ENCODE results near the gene TAMALIN.

TAMALIN gene

GRCh38 chr12:52014567-52015530 is 8.1 kb downstream of the TAMALIN start:
- DNase-seq, result no peak

- no peak for DNase-seq
These were observed 8.8 kb downstream of the TAMALIN start for GRCh38 chr12:52015532-52016041.

- DNase-seq, result no peak
These were observed 11.8 kb downstream of the TAMALIN start for GRCh38 chr12:52018433-52019112.

- no peak for DNase-seq
These were observed 12.5 kb downstream of the TAMALIN start for GRCh38 chr12:52019113-52019770.

GRCh38 chr12:52020539-52021336 is 14.0 kb downstream of the TAMALIN start:
- DNase-seq, result peak; percentile 58

GRCh38 chr12:52022841-52023181 is 16.1 kb downstream of the TAMALIN start:
- DNase-seq, result no peak

GRCh38 chr12:52023182-52023975 is 16.6 kb downstream of the TAMALIN start:
- peak; percentile 32 for DNase-seq

- DNase-seq, result no peak
These were observed 17.4 kb downstream of the TAMALIN start for GRCh38 chr12:52023976-52024688.

GRCh38 chr12:52024845-52025230 is 18.1 kb downstream of the TAMALIN start:
- DNase-seq, result no peak

- no peak for DNase-seq
These were observed 19.5 kb downstream of the TAMALIN start for GRCh38 chr12:52026263-52026662.

GRCh38 chr12:52027085-52027843 is 20.5 kb downstream of the TAMALIN start:
- no peak for DNase-seq

GRCh38 chr12:52029685-52030084 is 22.9 kb downstream of the TAMALIN start:
- no peak for DNase-seq

GRCh38 chr12:52032446-52032803 is 25.7 kb downstream of the TAMALIN start:
- DNase-seq, result no peak

GRCh38 chr12:52032804-52033445 is 26.2 kb downstream of the TAMALIN start:
- DNase-seq, result peak; percentile 84

GRCh38 chr12:52033446-52034140 is 26.8 kb downstream of the TAMALIN start:
- DNase-seq, result no peak

GRCh38 chr12:52035190-52035589 is 28.4 kb downstream of the TAMALIN start:
- no peak for DNase-seq

GRCh38 chr12:52035926-52036325 is 29.2 kb downstream of the TAMALIN start:
- no peak for DNase-seq

GRCh38 chr12:52036587-52037171 is 29.9 kb downstream of the TAMALIN start:
- no peak for DNase-seq
